Superior temporal gyrus (tissue), 1 donor: ENCODE results near the gene LRP8.
"Not testable (repeated sequence)": the region's sequence is repeated elsewhere in the genome, so short reads cannot be mapped to it uniquely, and the experiment has no call there.

ENCODE experiments used
- DNase-seq: peaks from one replicate; pipeline ENCODE4 v3.0.0-alpha.2; 2016; ENCODE audit errors: extremely low spot score

Gene LRP8

DNA sequence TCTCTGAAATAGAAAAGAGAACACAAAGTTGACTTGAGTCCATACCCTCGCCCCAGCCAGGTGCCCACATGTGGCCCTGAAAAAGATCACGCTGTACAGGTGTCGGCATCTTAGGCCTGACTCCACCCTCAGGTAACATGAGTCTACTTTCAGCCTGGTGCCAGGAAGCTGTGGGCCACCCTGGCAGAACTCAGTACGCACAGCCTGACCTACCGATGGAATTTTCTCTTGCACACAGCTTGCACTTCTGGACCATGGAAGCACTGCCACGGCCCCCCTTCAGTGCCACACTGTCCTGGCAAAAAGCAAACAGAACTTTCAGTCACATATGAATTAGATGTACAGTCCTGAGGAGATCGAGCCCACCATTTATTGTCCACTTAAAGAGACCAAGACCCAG is 109.7 kb downstream of the LRP8 start:
- no peak for DNase-seq

DNA sequence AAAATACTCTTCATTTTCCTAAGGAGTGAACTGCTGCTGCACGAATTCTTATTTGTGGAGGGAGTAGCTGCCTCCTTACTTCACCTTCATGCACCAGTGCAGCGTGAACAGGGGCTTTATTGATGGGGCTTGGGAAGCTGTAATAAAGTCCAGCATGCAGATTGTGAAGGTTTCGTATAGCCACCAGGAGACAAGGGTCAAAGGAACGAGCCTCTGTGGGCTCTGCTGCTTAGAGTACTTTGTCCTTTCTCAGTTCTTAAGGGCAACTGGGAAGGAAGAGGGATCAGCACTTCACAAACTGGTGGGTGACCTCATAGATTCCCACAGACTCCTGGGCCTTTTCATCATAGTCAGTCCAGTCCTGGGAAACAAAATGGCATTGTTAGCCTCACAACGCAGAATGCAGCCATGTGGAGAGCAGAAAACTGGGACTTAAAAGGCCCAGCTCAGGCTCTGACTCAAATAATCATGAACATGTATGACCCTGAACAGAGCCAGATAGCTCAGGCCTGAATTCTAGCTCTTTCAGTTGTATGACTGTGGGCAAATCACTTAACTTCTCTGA is 113.4 kb downstream of the LRP8 start:
- DNase-seq = peak; percentile 16

DNA sequence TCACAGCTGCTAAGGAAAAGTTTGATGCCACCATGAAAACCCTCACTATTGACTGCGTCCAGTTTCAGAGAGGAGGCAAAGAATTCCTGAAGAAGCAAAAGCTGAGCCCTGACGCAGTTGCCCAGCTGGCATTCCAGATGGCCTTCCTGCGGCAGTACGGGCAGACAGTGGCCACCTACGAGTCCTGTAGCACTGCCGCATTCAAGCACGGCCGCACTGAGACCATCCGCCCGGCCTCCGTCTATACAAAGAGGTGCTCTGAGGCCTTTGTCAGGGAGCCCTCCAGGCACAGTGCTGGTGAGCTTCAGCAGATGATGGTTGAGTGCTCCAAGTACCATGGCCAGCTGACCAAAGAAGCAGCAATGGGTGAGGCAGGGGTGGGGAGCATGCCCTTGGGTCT is 116.9 kb downstream of the LRP8 start:
- DNase-seq = no peak

DNA sequence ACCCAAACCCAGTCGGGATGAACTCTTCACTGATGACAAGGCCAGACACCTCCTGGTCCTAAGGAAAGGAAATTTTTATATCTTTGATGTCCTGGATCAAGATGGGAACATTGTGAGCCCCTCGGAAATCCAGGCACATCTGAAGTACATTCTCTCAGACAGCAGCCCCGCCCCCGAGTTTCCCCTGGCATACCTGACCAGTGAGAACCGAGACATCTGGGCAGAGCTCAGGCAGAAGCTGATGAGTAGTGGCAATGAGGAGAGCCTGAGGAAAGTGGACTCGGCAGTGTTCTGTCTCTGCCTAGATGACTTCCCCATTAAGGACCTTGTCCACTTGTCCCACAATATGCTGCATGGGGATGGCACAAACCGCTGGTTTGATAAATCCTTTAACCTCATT is 117.5 kb downstream of the LRP8 start:
- DNase-seq = no peak

DNA sequence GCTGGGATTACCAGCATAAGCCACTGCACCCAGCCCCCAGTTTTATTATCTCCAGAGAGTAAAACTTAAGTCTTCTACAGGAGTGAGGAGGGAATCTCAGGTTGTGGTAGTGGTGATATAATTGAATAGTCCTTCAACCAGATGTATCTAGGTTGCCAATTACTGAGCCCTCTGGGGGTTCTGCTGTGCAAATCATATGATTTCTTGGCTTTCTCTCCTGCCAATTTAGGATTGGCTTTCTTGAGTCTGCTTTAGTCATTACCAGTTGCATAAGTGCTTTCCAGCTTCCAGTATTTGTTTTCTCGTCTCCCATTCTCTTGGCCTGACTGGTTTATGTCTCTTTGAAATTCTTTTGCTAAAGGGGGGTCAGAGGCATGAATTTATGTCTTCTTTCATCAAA is 120.1 kb downstream of the LRP8 start:
- DNase-seq = no peak

DNA sequence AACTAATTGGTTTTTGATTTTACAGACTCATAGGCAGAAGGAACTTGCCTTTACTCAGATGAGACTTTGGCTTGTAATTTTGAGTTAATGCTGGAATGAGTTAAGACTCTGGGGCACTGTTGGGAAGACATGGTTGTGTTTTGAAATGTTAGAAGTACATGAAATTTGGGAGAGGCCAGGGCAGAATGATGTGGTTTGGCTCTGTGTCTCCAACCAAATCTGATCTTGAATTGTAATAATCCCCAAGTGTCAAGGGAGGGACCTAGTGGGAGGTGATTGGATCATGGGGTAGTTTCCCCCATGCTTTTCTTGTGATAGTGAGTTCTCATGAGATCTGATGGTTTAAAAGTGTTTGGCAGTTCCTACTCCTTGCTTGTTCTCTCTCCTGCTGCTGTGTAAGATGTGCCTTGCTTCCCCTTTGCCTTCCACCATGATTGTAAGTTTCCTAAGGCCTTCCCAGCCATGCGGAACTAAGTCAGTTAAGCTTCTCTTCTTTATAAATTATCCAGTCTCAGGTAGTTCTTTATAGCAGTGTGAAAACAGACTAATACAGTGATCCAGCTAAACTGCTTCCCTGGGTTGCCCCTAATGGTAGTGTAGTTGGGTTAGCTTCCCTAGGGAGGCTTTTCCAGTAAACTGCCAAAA is 121.0 kb downstream of the LRP8 start:
- no peak for DNase-seq

DNA sequence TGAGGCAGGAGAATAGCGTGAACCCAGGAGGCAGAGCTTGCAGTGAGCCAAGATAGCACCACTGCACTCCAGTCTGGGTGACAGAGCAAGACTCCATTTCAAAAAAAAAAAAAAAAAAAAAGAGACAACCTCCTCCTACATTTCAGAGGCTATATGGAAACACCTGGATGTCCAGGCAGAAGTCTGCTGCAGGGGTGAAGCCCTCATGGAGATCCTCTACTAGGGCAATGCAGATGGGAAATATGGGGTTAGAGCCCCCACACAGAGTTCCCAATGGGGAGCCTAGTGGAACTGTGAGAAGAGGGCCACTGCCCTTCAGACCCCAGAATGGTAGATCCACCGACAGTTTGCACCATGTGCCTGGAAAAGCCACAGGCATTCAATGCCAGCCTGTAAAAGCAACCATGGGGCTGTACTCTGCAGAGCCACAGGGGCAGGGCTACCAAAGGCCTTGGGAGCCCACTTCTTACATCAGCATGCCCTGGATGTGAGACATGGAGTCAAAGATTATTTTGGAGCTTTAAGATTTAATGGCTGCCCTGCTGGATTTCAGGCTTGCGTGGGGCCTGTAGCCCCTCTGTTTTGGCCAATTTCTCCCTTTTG is 121.7 kb downstream of the LRP8 start:
- DNase-seq = not testable (repeated sequence)

DNA sequence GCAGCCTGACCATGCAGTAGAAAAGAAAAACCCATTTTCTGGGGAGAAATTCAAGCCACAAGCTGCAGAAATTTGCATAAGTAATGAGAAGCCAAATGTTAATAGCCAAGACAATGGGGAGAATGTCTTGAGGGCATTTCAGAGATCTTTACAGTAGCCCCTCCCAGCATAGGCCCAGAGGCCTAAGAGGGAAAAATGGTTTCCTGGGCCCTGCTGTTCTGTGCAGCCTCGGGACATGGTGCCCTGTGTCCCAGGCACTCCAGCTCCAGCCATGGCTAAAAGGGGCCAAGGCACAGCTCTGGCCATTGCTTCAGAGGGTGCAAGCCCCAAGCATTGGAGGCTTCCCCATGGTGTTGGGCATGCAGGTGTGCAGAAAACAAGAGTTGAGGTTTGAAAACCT is 122.4 kb downstream of the LRP8 start:
- not testable (repeated sequence) for DNase-seq

DNA sequence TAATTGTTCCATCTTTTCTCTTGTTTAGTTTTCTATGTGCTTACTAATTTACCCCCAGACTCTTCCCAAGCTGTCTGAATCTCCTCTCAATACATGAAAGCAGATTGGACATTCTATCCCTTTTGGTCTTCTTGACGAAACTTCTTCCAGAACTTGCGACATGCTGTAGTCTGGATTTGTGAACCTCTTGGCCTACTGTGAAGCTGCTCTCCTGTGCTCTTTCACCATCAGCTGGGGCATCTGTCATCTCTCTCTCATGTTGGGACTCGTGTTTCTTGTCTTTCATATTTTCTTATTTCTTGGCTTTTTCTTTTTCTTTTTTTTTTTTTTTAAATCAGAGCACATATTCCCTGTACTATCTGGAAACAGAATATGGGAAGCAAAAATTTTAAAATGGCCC is 124.4 kb downstream of the LRP8 start:
- no peak for DNase-seq

DNA sequence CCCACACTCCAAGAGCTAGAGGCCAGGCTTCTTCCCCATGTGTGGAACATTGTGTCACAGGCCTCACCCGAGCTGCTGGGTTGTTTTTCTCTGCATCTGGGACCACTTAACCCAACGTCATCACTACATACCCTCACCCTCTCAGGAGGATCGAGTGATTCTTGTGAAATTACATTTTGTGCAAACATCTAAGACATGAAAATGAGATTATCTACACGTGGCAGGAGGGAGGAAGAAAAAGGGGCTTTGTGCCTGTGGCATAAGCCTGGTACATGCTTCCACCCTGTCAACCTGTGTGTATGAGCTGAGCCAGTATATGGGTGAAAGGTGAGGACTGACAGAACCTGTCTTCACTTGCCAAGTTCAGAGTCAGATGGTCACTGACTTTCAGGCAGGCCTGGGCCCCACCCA is 129.6 kb downstream of the LRP8 start:
- DNase-seq = no peak

DNA sequence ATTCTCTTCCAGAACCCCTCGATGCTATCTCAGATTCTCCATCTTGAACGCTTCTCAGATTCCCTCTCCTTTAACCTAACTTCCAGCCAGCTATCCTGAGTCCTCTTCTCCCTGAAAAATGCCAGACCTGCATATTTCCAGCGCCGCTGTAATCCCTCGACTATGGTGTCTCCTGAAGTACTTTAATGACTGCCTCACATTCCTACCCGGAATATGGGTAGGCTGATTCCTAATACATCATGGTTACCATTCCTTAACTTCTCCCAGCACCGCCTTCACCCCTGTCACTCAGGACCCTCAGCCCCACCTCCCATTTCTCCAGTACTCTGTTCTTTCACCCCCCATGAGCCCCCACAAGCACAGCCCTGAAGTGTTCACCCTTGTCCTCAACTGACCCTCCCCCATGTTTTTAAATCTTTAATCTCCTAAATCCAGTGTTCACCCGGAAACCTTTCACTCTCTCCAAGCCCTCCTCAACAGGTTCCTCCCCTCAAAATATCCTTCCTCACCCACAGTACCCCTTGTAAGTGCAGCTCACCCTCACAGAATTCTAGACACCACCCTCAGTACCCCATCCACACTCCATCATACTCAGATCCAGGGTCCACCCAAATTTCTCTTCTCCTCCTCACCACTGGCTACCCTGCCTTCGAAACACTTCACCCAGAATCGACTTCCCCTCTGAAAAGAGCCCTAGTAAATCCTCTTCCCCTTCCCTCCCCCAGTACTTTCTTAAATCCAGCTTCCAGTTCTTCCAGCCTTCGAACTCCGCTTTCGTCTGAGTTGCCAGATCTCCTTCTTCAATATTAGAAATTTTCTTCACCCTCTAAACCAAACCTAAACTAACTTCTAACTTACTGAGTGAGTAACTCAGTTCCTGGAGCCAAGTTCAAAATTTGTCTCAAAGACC is 130.3 kb downstream of the LRP8 start:
- DNase-seq = no peak

DNA sequence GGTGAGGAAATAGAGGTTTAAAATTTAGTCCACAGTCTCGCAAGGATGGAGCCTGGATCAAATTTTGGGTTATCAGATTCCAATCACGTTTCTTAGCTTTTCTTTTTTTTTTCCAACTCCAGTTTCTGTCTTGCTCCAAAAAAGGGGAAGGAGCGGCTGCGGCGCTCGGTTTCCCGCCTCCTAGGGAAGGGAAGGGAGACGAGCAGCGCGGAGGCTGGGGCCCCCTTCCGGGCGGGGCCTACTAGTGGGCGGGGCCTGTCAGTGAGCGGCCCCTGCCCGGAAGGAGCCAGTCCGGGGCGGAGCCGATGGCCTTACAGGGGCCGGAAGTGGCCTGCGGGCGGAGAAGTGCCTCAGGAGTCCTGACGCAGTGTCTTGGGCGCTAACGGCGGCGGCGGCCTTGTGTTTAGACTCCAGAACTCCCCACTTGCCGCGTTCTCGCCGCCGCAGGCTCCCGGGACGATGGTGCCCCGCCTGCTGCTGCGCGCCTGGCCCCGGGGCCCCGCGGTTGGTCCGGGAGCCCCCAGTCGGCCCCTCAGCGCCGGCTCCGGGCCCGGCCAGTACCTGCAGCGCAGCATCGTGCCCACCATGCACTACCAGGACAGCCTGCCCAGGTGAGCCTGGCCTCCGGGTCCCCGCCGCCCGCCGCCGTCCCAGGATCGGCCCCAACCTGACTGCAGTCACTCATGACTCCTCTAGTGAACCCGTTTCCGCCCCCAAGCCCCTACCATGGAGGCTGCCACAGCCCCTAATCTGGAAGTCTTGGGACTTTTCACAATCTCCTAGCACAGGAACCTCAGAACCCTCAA is 131.2 kb downstream of the LRP8 start, which contains the start of gene CPT2:
CPT2 (plus strand) TSS at position 340 of the 806 bp plus-strand sequence; CDS start at position 460, 120 bp downstream.
- DNase-seq = peak; percentile 94

DNA sequence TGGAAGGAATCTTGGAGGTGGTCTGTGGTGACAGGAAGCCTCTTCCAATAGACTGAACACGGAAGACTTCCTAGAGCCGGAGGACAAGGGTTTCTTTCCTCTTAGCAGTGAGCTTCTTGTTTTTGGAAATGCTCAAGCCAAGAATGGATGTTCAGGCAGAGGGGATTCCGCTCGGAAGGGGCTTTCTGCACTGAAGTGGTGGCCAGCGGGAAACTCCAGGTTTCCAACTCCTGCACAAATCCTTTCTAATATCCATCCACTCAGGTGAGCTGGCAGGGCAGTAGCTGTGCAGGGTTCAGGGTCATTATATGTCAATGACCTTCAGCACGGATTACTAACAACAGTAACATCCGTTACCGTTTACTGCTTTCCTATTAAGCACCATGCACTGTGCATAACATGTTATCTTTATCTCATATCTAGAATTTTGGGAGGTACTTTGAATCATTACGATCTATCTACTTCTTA is 131.8 kb downstream of the LRP8 start:
- DNase-seq = no peak

DNA sequence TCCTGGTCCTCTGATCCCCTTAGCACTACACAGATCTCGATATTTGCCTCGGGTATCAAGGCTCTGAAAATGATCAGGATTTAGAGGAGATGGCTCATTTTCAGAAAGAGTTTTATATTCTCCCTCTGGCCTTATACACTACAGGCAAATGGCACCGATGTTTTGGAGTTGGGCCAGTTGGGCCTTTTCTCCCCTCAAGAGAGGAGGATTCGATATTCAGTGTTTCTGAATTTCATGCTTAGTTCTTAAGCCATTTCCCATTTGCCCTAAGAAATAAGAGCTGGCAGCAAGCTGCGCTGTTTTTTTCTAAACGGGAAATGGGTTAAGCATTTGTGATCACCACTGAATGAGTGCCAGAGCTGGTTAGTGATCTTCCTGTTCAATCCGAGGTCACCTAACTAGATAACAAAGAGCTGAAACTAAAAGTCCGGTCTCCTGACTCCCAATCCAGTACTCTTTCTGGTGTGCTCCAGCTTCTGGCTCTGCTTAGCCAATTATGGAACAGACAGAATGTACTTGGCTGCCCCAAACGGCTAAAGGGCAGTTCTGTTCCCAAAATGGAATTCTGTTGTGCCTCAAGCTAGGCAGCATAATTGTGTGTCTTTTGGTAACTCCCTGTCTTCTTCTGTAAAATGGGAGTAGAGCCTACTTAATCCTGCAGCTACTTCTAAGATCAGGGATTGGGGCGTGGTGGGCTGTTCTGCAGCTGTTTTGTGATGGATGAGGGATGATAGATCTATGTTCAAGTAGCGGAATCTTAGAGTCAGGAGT is 132.4 kb downstream of the LRP8 start:
- no peak for DNase-seq
